Lower leg skin (tissue), 3 donors: ENCODE data around the gene ABCC4.

ENCODE experiments used
- CTCF ChIP-seq, 3 donors: fragments of 450-650 bp; IDR thresholded peaks; one replicate each; pipeline ENCODE4 v1.5.1; 2016; ENCODE audit warnings: antibody characterized with exemption in 3 of 3, mild to moderate bottlenecking in 3 of 3, moderate library complexity in 2 of 3
- POLR2A ChIP-seq, 2 donors: fragments of 450-650 bp; IDR thresholded peaks; one replicate each; pipeline ENCODE4 v1.6.1; 2016 to 2017; ENCODE audit warnings: antibody characterized with exemption in 2 of 2, mild to moderate bottlenecking in 1 of 2, moderate library complexity in 1 of 2

- TF ChIP-seq CTCF (IDR thresholded peaks at IDR 0.05) (no peak), POLR2A (IDR thresholded peaks at IDR 0.05) (no peak)
Measured at GRCh38 chr13:95185311-95185710, 115.9 kb downstream of the ABCC4 start.
